Heart left ventricle (tissue), 16 donors: ENCODE measurements around the gene CHD3. TPM values are rescaled to one million over a fixed set of nuclear protein-coding genes. Genes with fewer than 3 reads are reported as not detected.
A peak's percentile ranks its signal among the peaks of the same experiment; 100 is the strongest.

Experiments
- ATAC-seq, 4 donors: fragments of 200-7000 bp; cut with Tn5 transposase; one replicate each; pipeline ENCODE4 v1.9.1; 2020 to 2022; ENCODE audit warnings: moderate library complexity in 4 of 4, mild to moderate bottlenecking in 3 of 4, moderate number of reproducible peaks in 1 of 4
- DNase-seq, 5 donors: peaks; one replicate each; pipeline ENCODE4 v3.0.0-alpha.2; 2020
- H3K27ac ChIP-seq, 12 donors: fragments of 200-600 bp; sonication (generic) in 4 of 12; one replicate each; pipeline versions ENCODE4 v1.5.0 to v1.8.0; 2016 to 2022; ENCODE audit warnings: mild to moderate bottlenecking in 2 of 12
- H3K27me3 ChIP-seq, 9 donors: fragments of 200-600 bp; sonication (generic) in 2 of 9; one replicate each; pipeline versions ENCODE4 v1.5.1 to v1.8.0; 2016 to 2022; ENCODE audit warnings: mild to moderate bottlenecking in 3 of 9
- H3K36me3 ChIP-seq, 9 donors: fragments of 200-600 bp; sonication (generic) in 2 of 9; one replicate each; pipeline versions ENCODE4 v1.5.0 to v1.8.0; 2018 to 2022; ENCODE audit warnings: mild to moderate bottlenecking in 2 of 9
- H3K4me1 ChIP-seq, 12 donors: fragments of 200-600 bp; sonication (generic) in 4 of 12; one replicate each; pipeline versions ENCODE4 v1.5.0 to v1.8.0; 2016 to 2022; ENCODE audit warnings: mild to moderate bottlenecking in 3 of 12
- H3K4me3 ChIP-seq, 12 donors: fragments of 200-600 bp; sonication (generic) in 4 of 12; one replicate each; pipeline versions ENCODE4 v1.5.0 to v1.8.0; 2017 to 2022; ENCODE audit warnings: mild to moderate bottlenecking in 9 of 12, moderate library complexity in 4 of 12
- H3K9me3 ChIP-seq, 12 donors: fragments of 200-600 bp; sonication (generic) in 4 of 12; one replicate each; pipeline versions ENCODE4 v1.5.0 to v1.8.0; 2016 to 2022; ENCODE audit warnings: mild to moderate bottlenecking in 1 of 12
- CTCF ChIP-seq, 12 donors: fragments of 200-600 bp; sonication (generic) in 4 of 12; IDR thresholded peaks; one replicate each; pipeline versions ENCODE4 v1.5.0 to v1.8.0; 2018 to 2022; ENCODE audit warnings: antibody characterized with exemption in 12 of 12, mild to moderate bottlenecking in 5 of 12
- POLR2A ChIP-seq, 2 donors: fragments of 450-650 bp; IDR thresholded peaks; one replicate each; pipeline ENCODE4 v1.6.1; 2017; ENCODE audit warnings: antibody characterized with exemption in 2 of 2, mild to moderate bottlenecking in 2 of 2, moderate library complexity in 2 of 2
- WGBS, 4 donors: extraction: QIAGEN DNeasy Blood & Tissue Kit in 2 of 4; methylation state at CpG; one replicate each; pipeline versions ENCODE4 v1.1.5 to v1.1.7; 2013 to 2018; 5-methylcytosine and 5-hydroxymethylcytosine counted together
- intact Hi-C, 10 donors: fragments of 100-400 bp; cut with DNase I; formaldehyde crosslinking; loops; one replicate each; pipeline versions ENCODE4 v1.11.1 to v1.14.2; 2022
- polyA plus RNA-seq, 2 donors: library from polyadenylated mRNA; stranded (reverse); fragments of 200-250 nt; gene quantifications; one replicate each; pipeline ENCODE4 v1.2.3, GENCODE V29; 2013
- total RNA-seq, 9 donors: library from RNA; depleted of rRNA in 2 of 9; stranded (reverse); fragments of >200 nt in 2 of 9; fragmentation: NEBNext Ultra II Directional in 3 of 9; extraction: Animal tissue kit (Norgen Biotek cat#: 25700) in 3 of 9; gene quantifications; one replicate each; pipeline versions ENCODE4 v1.1.0 to v1.2.4, GENCODE V29; 2016 to 2023
- donor health status: ischemic (EF 13 %, LVEDD 7.1; RV severe dilation, severe dysfunction).
- donor health status: healthy with polysubstance abuse.
- donor health status: DM: no; HTN: yes; CAD: no.
- donor health status: DM: no; HTN: no; CAD: no.
- donor health status: ischemic (EF 25% LVEDD 6.9; RV normal size, moderate dysfunction).
- donor health status: ischemic (EF 25% LVEDD 5.7; RV mildly dilated, moderate dysfunction).
- donor health status: healthy.
- donor health status: DM: yes; HTN: yes; CAD: no.
- donor health status: ischemic (EF 35%, LVEDD 5.7; RV mildly dilated, moderate dysfunction).
- donor health status: nonischemic (EF 11% LVEDD 7.7; RV severe dilation, severe dysfunction).
- donor health status: DM: yes; HTN: yes; CAD: no.
- donor health status: PGD.
- donor health status: ischemic (EF 29% LVEDD 5.4; RV normal size, mild dysfunction).
- donor health status: nonischemic (EF 23%, LVEDD 6.1; RV moderate dilation, normal function).

Gene CHD3
- total and polyA plus RNA-seq, 11 donors = 6.7 to 30.6 (median 14.3) TPM

- no peak for TF ChIP-seq CTCF (IDR thresholded peaks at IDR 0.05)
- TF ChIP-seq POLR2A (IDR thresholded peaks at IDR 0.05) = peak; percentile 64 to 70
- intact Hi-C loops = loop anchor here in 5 of 10 donors (1.0 to 10.0 kb wide), 7 partner anchors 11 to 610 kb away; partner anchors contain the start of genes PER1 (in 2 of the 5), CHRNB1 (in 1 of the 5), DVL2 (in 1 of the 5) and GABARAP (in 1 of the 5)
- H3K4me1 ChIP-seq = peaks cover 11 to 51% (median 35%) of the 10 kb centered on the region in 12 donors
- no peaks in the 10 kb centered on the region for H3K27me3 ChIP-seq
- H3K9me3 ChIP-seq = no peaks in the 10 kb centered on the region
- ATAC-seq (peak; percentile 64 to 84 (median 73)), DNase-seq (peak; percentile 93 to 95 (median 94))
- WGBS, 4 donors = 0% methylated on average over 51 to 71 of the region's 71 CpGs
- peak overlapping the region; percentile 66 to 99 (median 95) for H3K27ac ChIP-seq
- peaks cover 0 to 52% (median 41%) of the 10 kb centered on the region in 9 donors for H3K36me3 ChIP-seq
- peak overlapping the region; percentile 48 to 90 (median 80) for H3K4me3 ChIP-seq
Measured at GRCh38 chr17:7844292-7845154, 44.1 kb upstream of the CHD3 start.

- WGBS, 4 donors = 69 to 75% (median 71%) methylated on average over 13 to 15 of the region's 15 CpGs
- ATAC-seq (no peak), DNase-seq (no peak)
- TF ChIP-seq CTCF (IDR thresholded peaks at IDR 0.05) (no peak), POLR2A (IDR thresholded peaks at IDR 0.05) (no peak)
- Histone ChIP-seq H3K4me3 (peak overlapping the region in 11 of 12 donors; percentile 57 to 90 (median 81)), H3K4me1 (peaks cover 11 to 48% (median 26%) of the 10 kb centered on the region in 12 donors), H3K36me3 (peaks cover 3 to 54% (median 48%) of the 10 kb centered on the region in 9 donors), H3K27ac (peak overlapping the region; percentile 52 to 99 (median 95)), H3K9me3 (no peaks in the 10 kb centered on the region), H3K27me3 (no peaks in the 10 kb centered on the region)
- intact Hi-C loops = loop anchor here in 4 of 10 donors (10.0 kb wide), 5 partner anchors 299 to 611 kb away; partner anchors contain the start of genes CHRNB1 (in 1 of the 4), DVL2 (in 1 of the 4), GABARAP (in 1 of the 4) and PER1 (in 1 of the 4)
Measured at GRCh38 chr17:7845359-7846062, 43.1 kb upstream of the CHD3 start.

- no peak for DNase-seq
- intact Hi-C loops = loop anchor here in 4 of 10 donors (10.0 kb wide), 5 partner anchors 299 to 611 kb away; partner anchors contain the start of genes CHRNB1 (in 1 of the 4), DVL2 (in 1 of the 4), GABARAP (in 1 of the 4) and PER1 (in 1 of the 4)
- H3K27me3 ChIP-seq = no peaks in the 10 kb centered on the region
- H3K4me3 ChIP-seq = peak overlapping the region in 1 of 12 donors; percentile 88
- 76 to 88% (median 86%) methylated on average over 17 to 22 of the region's 22 CpGs for WGBS, 4 donors
- peaks cover 6 to 43% (median 21%) of the 10 kb centered on the region in 12 donors for H3K4me1 ChIP-seq
- H3K9me3 ChIP-seq = no peaks in the 10 kb centered on the region
- peak overlapping the region in 1 of 12 donors; percentile 98 for H3K27ac ChIP-seq
- H3K36me3 ChIP-seq = peaks cover 3 to 58% (median 53%) of the 10 kb centered on the region in 9 donors
- TF ChIP-seq POLR2A (IDR thresholded peaks at IDR 0.05) (no peak), CTCF (IDR thresholded peaks at IDR 0.05) (no peak)
- no peak for ATAC-seq
Measured at GRCh38 chr17:7846063-7846735, 42.4 kb upstream of the CHD3 start.
